ENCODE data around the gene PADI1.

DNA sequence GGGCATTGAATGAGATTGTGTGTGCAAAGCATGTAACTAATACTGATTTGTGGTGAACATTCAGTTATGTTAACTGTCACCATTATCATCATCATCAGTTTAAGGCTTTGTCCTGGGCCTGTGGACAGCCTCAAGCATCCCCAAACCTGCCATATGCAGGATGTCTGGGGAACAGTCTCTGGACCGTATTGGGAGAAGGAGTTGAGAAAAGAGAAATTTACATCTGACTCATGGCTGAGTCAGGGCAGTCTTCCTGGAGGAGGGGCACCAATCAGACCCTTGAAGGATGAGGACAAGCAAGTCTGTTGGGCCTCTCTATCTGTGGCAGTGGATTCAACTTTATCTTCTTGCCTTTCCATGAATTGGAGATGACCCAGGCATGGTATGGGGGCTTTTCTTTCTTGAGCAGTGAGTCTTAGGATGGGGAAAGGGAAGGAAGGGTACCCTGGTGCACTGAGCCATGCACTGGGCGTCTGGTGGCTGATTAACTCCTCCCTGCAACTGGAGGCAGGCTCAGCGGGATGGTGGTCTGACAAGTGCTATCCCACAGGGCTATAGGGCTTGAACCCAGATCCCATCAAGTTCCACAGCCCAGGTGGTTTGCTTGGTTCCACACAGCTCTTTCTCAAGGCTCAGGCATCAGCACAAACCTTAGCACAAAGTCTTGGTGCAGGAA, 46.9 kb downstream of the PADI1 start:
- no peak for TF ChIP-seq POLR2AphosphoS5 (IDR thresholded peaks at IDR 0.05; ENCODE audit: borderline replicate concordance, low read depth, low read length)
- TF ChIP-seq EZH2 (IDR thresholded peaks at IDR 0.05), result no peak
- TF ChIP-seq FOXP2 (optimal IDR thresholded peaks at IDR 0.05; ENCODE audit: control extremely low read depth, extremely low read length, insufficient read depth), result no peak
